Measurements from ENCODE around the gene CBX8.

DNA sequence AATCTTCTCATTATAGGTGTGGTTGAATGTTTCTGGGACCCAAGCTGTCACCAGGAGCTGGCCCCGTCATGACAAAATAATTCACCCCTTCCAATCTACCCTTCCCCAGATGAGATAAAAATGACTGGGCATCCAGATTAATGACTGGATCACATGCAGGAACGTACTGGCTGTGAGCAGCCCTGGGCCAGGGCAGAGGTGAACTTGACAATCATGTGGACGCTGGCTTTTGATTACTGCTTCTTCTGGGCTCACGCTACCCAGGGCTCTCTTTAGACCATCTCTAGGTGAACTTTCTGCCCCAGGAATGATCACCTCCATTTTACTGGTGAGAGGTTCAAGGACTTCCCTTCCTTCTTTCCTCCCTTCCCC, 24.1 kb upstream of the CBX8 start:
- no peak for TF ChIP-seq EZH2 (IDR thresholded peaks at IDR 0.05; ENCODE audit: borderline replicate concordance, low read depth, low read length, severe bottlenecking)
- TF ChIP-seq, protein P1, sequence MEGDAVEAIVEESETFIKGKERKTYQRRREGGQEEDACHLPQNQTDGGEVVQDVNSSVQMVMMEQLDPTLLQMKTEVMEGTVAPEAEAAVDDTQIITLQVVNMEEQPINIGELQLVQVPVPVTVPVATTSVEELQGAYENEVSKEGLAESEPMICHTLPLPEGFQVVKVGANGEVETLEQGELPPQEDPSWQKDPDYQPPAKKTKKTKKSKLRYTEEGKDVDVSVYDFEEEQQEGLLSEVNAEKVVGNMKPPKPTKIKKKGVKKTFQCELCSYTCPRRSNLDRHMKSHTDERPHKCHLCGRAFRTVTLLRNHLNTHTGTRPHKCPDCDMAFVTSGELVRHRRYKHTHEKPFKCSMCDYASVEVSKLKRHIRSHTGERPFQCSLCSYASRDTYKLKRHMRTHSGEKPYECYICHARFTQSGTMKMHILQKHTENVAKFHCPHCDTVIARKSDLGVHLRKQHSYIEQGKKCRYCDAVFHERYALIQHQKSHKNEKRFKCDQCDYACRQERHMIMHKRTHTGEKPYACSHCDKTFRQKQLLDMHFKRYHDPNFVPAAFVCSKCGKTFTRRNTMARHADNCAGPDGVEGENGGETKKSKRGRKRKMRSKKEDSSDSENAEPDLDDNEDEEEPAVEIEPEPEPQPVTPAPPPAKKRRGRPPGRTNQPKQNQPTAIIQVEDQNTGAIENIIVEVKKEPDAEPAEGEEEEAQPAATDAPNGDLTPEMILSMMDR (IDR thresholded peaks at IDR 0.05; ENCODE audit: borderline replicate concordance, extremely low read depth, low read length, poor library complexity, severe bottlenecking) = no peak

Data from DND-41 (cell line).